Kidney (tissue), 14 donors: Measurements from ENCODE around the gene ARID1B. TPM values are rescaled to one million over a fixed set of nuclear protein-coding genes. Genes with fewer than 3 reads are reported as not detected.

Source experiments
- DNase-seq, 5 donors: peaks; one replicate each; pipeline ENCODE4 v3.0.0-alpha.2; 2013 to 2020
- FAIRE-seq: peaks from 2 replicates; lab custom pipeline; 2012; peaks lifted over from hg19 to GRCh38; lab: Jason Lieb, UNC
- H3K27ac ChIP-seq, 2 donors: one replicate each; pipeline ENCODE4 v1.7.0; 2013; ENCODE audit warnings: low read depth in 2 of 2, low read length in 2 of 2, inconsistent platforms in 1 of 2
- H3K27me3 ChIP-seq: one replicate; pipeline ENCODE4 v1.7.1; 2013; ENCODE audit warnings: low read length, inconsistent platforms; ENCODE audit not compliant: control insufficient read depth, insufficient read depth
- H3K36me3 ChIP-seq, 3 donors: one replicate each; pipeline versions ENCODE4 v1.7.0 to v1.7.1; 2013; ENCODE audit warnings: low read length in 3 of 3, control low read depth in 1 of 3, inconsistent platforms in 1 of 3; ENCODE audit not compliant: insufficient read depth in 3 of 3, control insufficient read depth in 2 of 3
- H3K4me1 ChIP-seq, 3 donors: one replicate each; pipeline versions ENCODE4 v1.7.0 to v1.7.1; 2013; ENCODE audit warnings: low read length in 3 of 3, inconsistent platforms in 1 of 3, low read depth in 1 of 3; ENCODE audit not compliant: control insufficient read depth in 2 of 3, insufficient read depth in 2 of 3
- H3K4me3 ChIP-seq, 3 donors: one replicate each; pipeline versions ENCODE4 v1.7.0 to v1.8.1; 2013; ENCODE audit warnings: low read length in 3 of 3, control low read depth in 1 of 3, inconsistent platforms in 1 of 3
- H3K9ac ChIP-seq, 3 donors: one replicate each; pipeline versions ENCODE4 v1.7.0 to v1.7.1; 2013; ENCODE audit warnings: low read length in 3 of 3, control low read depth in 1 of 3, inconsistent platforms in 1 of 3
- H3K9me3 ChIP-seq, 3 donors: one replicate each; pipeline versions ENCODE4 v1.7.0 to v1.7.1; 2013; ENCODE audit warnings: low read length in 3 of 3, control low read depth in 1 of 3, inconsistent platforms in 1 of 3; ENCODE audit not compliant: control insufficient read depth in 2 of 3, insufficient read depth in 1 of 3
- intact Hi-C: fragments of 100-400 bp; cut with DNase I; formaldehyde crosslinking; loops from one replicate; pipeline ENCODE4 v1.11.1; 2022
- polyA plus RNA-seq: library from polyadenylated mRNA; stranded (reverse); fragments of 350-450 nt; fragmentation: Illumina TruSeq; extraction: RNeasy Lipid Tissue Mini Kit (QIAGEN cat#74804); gene quantifications from one replicate; pipeline ENCODE4 v1.2.3, GENCODE V29; 2014; ENCODE audit warnings: low read depth, low replicate concordance; ENCODE audit not compliant: insufficient read depth
- total RNA-seq: library from RNA; stranded (reverse); fragmentation: NEBNext Ultra II Directional; extraction: Animal tissue kit (Norgen Biotek cat#: 25700); gene quantifications from one replicate; pipeline ENCODE4 v1.2.1, GENCODE V29; 2021
- TF ChIP-seq, protein P1 (sequence below): IDR thresholded peaks from 3 replicates; pipeline ENCODE4 v1.5.1; 2012; ENCODE audit warnings: mild to moderate bottlenecking, moderate library complexity, borderline replicate concordance; ENCODE audit not compliant: insufficient read depth; ENCODE audit errors: extremely low read depth
- donor health status: control.
- donor health status: control.
- donor health status: control.
- donor health status: control.
- donor health status: control.
- donor health status: DM: yes; HTN: yes; CAD: no.
- donor health status: Normal renal cell carcinoma (clear cell type).

The ARID1B gene
- total and polyA plus RNA-seq, 2 donors from 2014 or later: 16.4 to 110 TPM

DNA sequence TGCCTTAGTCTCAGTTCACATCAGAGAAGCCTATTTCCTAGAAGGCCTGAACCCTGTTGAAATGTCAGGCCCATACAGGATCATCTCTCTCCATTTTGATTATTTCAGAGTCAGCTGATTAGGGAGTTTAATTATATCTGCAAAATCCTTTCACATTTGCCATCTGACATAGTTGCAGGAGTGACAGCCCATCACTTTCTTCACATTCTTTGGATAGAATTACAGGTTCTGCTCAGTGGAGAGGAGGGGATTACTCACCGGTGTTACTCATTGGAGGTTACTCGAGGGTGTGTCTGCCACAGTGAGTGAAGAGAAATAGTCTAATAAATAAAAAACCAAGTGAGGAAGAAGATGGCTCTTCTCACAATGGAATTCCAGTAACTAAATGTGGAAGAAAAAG lies 329.3 kb downstream of the ARID1B start:
- no peak overlapping the region for H3K27ac ChIP-seq
- FAIRE-seq (no peak), DNase-seq (no peak)
- H3K9me3 ChIP-seq: no peaks in the 10 kb centered on the region
- TF ChIP-seq, protein P1, sequence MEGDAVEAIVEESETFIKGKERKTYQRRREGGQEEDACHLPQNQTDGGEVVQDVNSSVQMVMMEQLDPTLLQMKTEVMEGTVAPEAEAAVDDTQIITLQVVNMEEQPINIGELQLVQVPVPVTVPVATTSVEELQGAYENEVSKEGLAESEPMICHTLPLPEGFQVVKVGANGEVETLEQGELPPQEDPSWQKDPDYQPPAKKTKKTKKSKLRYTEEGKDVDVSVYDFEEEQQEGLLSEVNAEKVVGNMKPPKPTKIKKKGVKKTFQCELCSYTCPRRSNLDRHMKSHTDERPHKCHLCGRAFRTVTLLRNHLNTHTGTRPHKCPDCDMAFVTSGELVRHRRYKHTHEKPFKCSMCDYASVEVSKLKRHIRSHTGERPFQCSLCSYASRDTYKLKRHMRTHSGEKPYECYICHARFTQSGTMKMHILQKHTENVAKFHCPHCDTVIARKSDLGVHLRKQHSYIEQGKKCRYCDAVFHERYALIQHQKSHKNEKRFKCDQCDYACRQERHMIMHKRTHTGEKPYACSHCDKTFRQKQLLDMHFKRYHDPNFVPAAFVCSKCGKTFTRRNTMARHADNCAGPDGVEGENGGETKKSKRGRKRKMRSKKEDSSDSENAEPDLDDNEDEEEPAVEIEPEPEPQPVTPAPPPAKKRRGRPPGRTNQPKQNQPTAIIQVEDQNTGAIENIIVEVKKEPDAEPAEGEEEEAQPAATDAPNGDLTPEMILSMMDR: no peak
- no peak overlapping the region for H3K9ac ChIP-seq
- no peaks in the 10 kb centered on the region for H3K27me3 ChIP-seq
- intact Hi-C loops: no loop called here
- no peak overlapping the region for H3K4me3 ChIP-seq
- H3K4me1 ChIP-seq: peaks cover 0 to 4% (median 0%) of the 10 kb centered on the region in 3 donors
- peaks cover 0 to 2% (median 0%) of the 10 kb centered on the region in 3 donors for H3K36me3 ChIP-seq

DNA sequence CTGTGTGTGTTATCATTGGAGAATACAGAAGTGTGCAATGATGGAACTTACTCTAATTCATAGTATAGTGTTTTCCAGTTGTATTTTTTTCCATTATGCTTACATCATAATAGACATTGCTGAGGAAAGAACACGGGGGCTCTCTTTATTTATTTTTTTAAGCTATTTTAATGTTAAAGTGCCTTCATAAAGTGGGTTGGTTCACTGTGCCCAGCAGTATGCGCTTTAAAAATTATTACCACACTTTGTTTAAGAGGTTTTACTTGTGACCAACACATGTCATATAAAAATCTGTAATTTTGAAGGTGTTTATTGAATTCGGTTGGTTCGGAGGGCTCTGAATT lies 330.4 kb downstream of the ARID1B start:
- TF ChIP-seq, protein P1: no peak
- Histone ChIP-seq H3K9ac (no peak overlapping the region), H3K27ac (no peak overlapping the region), H3K27me3 (no peaks in the 10 kb centered on the region), H3K4me1 (peaks cover 0 to 4% (median 0%) of the 10 kb centered on the region in 3 donors), H3K4me3 (no peak overlapping the region), H3K9me3 (no peaks in the 10 kb centered on the region), H3K36me3 (peaks cover 0 to 2% (median 0%) of the 10 kb centered on the region in 3 donors)
- intact Hi-C loops: no loop called here
- no peak for DNase-seq
- FAIRE-seq: no peak

DNA sequence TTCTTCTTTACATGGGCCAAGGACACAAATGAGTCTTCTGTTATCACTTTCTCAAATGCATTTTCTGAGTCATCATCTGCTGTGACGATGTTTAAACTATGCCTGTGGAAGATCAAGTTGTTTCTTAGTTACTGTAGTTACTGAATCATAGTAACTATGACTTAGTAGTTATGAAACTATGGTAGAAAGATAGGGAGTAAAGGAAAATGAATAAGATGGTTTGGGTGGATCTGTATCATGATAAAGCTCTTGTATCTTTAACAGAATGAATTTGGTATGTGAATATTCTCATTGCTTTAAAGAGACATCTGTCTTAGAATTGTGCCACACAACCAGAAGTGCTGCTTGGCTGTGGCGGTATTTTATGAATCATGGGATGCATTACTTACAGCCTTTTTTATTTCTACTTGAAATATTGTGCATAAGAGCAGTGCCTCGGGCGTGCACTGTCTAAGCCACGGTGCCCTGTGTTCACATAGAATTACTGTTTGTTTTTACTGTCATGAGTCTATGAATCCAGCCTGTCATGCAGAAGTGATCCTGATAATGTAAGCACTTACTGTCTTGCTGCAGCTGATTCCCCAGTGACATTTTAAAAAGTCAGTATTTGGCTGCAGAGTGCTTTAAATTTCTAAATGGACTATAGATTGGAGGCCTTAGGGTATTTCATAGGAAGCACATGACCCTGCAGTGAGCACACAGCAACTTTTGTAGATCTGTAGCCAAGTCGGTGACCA lies 330.9 kb downstream of the ARID1B start:
- Histone ChIP-seq H3K4me1 (peaks cover 0 to 4% (median 0%) of the 10 kb centered on the region in 3 donors), H3K36me3 (peaks cover 0 to 2% (median 0%) of the 10 kb centered on the region in 3 donors), H3K9ac (no peak overlapping the region), H3K27ac (peak overlapping the region in 1 of 2 donors; percentile 20), H3K9me3 (no peaks in the 10 kb centered on the region), H3K27me3 (no peaks in the 10 kb centered on the region), H3K4me3 (no peak overlapping the region)
- no peak for DNase-seq
- TF ChIP-seq, protein P1: no peak
- no peak for FAIRE-seq
- intact Hi-C loops: no loop called here
